Fibroblast of villous mesenchyme (primary cell): ENCODE results near the gene SRRM3. TPM values are rescaled to one million over a fixed set of nuclear protein-coding genes. Genes with fewer than 3 reads are reported as not detected.
"Not testable (repeated sequence)": the region's sequence is repeated elsewhere in the genome, so short reads cannot be mapped to it uniquely, and the experiment has no call there.

Experiments
- DNase-seq: peaks from one replicate; pipeline ENCODE4 v3.0.0-alpha.2; 2010; ENCODE audit warnings: low read depth
- H3K4me3 ChIP-seq: 2 replicates; pipeline ENCODE4 v1.5.1; 2011; ENCODE audit warnings: low read depth, mild to moderate bottlenecking, low read length
- CTCF ChIP-seq: IDR thresholded peaks from 2 replicates; pipeline ENCODE4 v1.5.1; 2012; ENCODE audit warnings: low read depth, mild to moderate bottlenecking, low read length; ENCODE audit not compliant: insufficient read depth
- total RNA-seq: library from RNA; depleted of rRNA; stranded (reverse); fragments of >200 nt; gene quantifications from 2 replicates; pipeline ENCODE4 v1.2.3, GENCODE V29; 2012

Gene SRRM3
- total RNA-seq, 1 donor, result 0.43 TPM

DNA sequence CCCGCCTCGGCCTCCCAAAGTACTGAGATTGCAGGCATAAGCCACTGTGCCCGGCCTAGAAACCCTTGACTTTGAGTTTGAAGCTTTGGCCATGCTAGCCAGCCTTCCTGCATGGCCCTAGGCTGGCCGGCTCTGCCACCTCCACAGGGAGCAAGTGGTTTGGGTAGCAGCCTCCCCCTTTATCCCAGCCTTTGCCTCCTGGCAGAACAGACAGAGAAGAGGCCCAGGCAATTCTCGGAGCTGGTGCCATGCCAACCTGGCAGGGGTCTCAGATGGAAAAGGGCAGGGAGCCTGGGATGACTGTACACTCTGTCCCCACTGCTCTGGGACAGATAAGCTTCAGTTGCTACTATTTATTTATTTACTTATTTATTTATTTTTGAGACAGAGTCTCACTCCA, 39.4 kb downstream of the SRRM3 start:
- TF ChIP-seq CTCF, result no peak
- DNase-seq, result no peak
- H3K4me3 ChIP-seq, result no peak overlapping the region

DNA sequence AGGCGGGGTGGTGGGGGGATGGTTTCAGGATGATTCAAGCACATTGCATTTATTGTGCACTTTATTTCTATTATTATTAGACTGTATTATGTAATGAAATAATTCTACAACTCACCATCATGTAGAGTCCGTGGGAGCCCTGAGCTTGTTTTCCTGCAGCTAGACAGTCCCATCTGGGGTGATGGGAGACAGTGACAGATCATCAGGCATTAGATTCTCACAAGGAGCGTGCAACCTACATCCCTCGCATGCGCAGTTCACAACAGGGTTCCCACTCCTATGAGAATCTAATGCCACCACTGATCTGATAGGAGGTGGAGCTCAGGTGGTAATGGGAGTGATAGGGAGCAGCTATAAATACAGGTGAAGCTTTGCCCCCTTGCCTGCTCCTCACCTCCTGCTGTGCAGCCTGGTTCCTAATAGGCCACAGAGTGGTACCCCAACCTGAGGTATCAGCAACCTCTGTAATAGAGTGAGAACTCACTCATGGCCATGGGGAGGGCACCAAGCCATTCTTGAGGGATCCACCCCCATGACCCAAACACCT, 40.9 kb downstream of the SRRM3 start:
- not testable (repeated sequence) for DNase-seq, H3K4me3 ChIP-seq

GRCh38 chr7:76244781-76245391, 43.2 kb downstream of the SRRM3 start:
- no peak for DNase-seq
- H3K4me3 ChIP-seq, result no peak overlapping the region
- TF ChIP-seq CTCF, result no peak

- no peak overlapping the region for H3K4me3 ChIP-seq
- no peak for DNase-seq
- no peak for TF ChIP-seq CTCF
Measured at GRCh38 chr7:76246804-76247389, 45.2 kb downstream of the SRRM3 start.

DNA sequence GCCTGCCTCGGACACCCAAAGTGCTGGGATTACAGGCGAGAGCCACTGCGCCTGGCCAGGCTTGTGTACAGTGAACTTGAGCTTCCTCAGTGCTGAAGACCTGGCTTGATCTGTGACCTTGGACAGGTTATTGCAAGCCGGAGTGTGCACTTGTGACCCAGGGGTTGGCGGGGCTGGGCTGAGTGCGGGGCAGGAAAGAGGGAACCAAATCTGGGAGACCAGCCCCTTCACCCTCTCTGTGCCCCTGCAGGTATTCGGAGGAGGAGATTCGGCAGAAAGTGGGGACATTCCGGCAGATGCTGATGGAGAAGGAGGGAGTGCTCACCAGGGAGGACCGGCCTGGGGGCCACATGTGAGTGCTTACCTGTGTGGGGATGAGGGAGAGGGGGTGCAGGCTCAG, 46.2 kb downstream of the SRRM3 start:
- no peak for TF ChIP-seq CTCF
- DNase-seq, result no peak
- no peak overlapping the region for H3K4me3 ChIP-seq

GRCh38 chr7:76252021-76252420, 50.3 kb downstream of the SRRM3 start:
- no peak for DNase-seq
- TF ChIP-seq CTCF, result no peak
- no peak overlapping the region for H3K4me3 ChIP-seq

DNA sequence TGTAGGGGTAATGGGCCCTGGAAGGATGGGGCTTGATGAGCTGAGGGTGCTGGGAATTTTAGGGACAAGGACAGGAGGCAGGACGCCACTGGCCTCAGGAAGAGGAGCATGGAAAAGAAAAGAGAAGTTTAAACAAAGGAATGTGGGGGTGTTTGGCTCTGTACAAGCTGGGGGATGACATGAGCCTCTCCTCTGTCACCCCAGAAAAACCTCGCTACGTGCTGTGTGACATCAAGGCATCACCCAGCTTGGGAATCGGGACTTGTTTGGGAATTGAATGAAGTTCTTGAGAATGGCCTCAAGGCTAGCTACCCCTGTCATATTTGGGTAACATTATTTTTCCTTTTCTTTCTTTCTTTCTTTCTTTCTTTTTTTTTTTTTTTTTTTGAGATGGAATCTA, 53.1 kb downstream of the SRRM3 start:
- no peak for TF ChIP-seq CTCF
- no peak for DNase-seq
- no peak overlapping the region for H3K4me3 ChIP-seq
